ENCODE results near the gene YAP1.

DNA sequence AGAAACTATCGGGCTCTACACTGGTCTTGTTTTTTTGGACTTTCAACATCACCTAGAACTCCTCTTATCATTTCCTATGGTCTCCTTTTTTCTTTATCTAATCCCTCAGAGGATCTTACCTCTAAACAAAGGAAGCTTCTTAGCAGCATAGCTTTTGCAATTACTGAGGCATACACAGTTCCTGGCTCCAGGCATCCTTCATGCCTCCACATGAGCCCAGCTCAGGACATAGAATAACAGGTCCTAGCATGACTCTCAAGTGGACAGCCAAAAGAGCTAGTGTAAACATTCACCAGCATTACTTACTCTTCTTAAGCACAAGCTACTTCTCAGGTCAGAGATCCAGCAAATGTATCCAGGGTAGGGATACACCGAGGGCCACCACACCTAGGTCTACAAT, 45.9 kb upstream of the YAP1 start:
- TF ChIP-seq, protein P1, sequence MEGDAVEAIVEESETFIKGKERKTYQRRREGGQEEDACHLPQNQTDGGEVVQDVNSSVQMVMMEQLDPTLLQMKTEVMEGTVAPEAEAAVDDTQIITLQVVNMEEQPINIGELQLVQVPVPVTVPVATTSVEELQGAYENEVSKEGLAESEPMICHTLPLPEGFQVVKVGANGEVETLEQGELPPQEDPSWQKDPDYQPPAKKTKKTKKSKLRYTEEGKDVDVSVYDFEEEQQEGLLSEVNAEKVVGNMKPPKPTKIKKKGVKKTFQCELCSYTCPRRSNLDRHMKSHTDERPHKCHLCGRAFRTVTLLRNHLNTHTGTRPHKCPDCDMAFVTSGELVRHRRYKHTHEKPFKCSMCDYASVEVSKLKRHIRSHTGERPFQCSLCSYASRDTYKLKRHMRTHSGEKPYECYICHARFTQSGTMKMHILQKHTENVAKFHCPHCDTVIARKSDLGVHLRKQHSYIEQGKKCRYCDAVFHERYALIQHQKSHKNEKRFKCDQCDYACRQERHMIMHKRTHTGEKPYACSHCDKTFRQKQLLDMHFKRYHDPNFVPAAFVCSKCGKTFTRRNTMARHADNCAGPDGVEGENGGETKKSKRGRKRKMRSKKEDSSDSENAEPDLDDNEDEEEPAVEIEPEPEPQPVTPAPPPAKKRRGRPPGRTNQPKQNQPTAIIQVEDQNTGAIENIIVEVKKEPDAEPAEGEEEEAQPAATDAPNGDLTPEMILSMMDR (IDR thresholded peaks at IDR 0.05): no peak
- TF ChIP-seq POLR2A (IDR thresholded peaks at IDR 0.05): no peak

All from heart left ventricle (tissue), 13 donors.